HG02571 (cell line): ENCODE data around the gene IL1R2.
"Not testable (repeated sequence)": the region's sequence is repeated elsewhere in the genome, so short reads cannot be mapped to it uniquely, and the experiment has no call there.

Source experiments
- ATAC-seq: cut with Tn5 transposase; IDR thresholded peaks from one replicate; pipeline ENCODE4 v1.9.1; 2021; ENCODE audit warnings: mild to moderate bottlenecking, moderate library complexity; ENCODE audit not compliant: unreplicated experiment

The IL1R2 gene

DNA sequence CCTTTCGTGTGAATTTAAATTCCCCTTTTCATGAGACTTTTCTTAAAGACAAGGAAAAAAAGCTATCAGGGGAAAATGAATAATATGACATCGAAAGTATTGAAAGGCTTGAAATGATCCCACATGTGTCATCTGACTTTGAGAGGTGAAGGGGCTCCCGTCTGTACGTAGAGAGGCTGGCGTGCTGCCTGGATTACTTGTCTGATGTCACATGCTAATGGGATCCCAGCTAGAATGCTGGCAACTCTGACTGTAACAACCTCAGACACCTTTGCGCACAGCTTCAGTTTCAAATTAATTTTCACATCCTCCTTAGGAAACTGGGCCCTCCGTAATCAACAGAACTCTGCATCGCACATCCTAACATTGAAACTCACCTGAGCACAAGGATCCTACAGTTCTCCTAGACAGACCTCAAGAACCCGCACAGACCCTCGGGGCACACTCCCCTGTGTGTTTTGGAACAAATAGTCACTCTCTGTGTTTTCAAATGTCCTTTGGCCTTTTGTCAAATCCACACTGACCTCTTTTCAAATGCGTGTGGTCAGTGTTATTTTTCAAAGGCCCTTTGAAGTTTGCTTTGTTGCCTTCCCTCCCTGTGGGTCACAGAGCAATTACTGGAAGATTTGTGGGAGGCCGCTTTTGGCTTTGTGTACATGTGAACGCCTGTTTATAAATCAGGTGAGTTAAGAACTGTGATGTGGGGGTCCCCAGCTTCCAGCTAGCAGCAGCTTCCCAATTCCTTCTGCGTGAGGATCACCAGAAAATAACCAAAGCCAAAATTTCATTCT, 65.9 kb downstream of the IL1R2 start:
- no peak for ATAC-seq

DNA sequence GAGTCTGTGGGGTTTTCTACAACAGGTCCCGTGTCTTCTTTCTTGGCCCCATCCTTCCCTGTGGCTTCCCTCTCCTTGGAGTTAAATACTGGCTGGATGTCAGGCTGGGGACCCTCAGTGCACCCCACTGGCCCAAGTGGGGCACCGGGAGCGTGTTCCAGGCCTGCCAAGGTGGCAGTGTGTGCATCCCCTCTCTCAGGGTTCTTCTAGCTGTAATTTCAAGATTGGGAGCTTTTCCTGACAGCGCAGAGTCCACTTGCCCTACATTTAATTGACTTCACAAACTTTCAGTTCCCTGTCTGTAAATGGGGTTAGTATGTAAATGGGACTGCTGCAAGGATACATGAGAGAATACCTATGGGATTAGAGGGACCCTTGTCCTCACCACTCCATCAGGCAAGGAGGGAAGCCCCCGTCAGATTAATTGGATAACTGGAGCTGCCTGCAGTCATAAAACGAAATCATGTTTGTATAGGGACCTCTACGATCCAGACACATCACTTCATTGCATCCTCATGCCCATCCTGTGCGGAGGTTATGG, 66.6 kb downstream of the IL1R2 start:
- ATAC-seq = no peak

DNA sequence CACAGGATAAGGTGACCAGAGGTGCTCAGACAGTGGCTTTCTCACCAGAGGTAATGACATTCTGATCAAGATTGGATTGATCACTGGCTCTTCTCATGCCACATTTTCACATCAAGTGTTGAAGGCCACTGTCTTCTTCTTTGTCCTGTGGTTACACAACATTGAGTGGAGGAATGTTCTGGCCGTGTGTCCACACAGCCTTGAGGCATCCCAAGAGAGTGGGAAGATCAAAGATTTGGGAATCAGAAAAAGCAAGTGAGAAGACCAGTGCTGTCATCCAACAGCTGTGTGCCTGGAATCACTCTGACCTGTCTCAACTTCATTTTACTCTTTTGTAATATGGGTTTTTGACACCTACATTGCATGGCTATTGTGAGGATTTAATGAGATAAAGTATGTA, 67.4 kb downstream of the IL1R2 start:
- no peak for ATAC-seq

DNA sequence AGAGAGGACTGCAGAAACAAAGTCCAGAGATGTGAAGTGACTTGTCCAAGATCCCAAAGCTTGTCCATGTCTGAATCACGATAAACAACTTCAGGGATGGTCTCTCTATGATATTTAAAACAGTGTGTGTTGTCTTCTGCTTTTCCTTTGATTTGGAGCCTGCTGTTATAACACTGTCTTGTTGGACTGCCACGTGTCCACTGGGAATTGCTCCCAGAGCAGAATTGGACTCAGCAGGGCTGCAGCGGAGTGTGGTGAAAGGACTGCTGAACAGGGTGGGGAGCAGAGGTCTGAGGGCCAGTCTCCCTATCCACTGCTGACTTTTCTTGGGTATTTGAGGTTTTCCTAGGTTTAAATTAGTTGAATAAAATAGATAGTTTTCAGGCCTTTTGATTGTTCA, 68.3 kb downstream of the IL1R2 start:
- ATAC-seq = no peak

DNA sequence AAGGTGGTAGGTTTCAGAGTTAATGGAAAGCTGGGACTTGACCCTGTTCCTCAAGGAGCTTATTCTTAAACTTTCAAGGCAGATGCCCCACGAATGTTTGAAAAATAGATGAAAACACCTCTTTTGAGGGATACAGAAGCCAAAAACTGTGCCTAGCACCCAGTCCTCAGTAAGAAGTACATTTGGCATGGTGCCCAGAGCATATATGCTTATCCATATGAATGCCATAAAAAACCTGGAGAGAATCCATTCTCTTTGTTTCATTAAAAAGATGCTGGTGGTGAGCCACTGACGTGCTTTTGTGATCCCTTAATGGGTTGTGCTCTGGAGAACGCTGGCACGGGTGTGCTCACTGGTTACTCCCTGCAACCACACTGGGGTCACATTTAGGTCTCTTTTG, 69.0 kb downstream of the IL1R2 start:
- ATAC-seq = no peak

DNA sequence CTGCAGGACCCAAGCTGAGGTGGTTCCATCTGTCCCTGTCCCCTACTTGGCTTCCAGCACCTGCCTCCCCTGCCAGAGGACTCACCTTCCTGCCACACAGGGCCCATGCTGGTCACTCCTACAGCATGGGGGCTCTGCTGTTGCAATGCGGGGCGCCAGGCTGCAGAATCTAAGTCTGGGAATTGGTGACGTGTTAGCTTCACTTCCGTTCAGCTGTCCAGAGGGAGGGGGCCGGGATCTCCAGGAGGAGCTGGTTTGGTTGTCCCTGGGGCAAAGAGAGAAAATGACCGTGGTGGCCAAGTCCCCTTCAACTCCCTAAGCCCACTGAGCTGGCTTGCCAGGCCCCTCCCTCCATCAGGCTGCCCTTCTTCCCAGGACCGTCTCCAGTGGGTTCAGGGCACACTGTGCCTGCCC, 69.5 kb downstream of the IL1R2 start:
- no peak for ATAC-seq

DNA sequence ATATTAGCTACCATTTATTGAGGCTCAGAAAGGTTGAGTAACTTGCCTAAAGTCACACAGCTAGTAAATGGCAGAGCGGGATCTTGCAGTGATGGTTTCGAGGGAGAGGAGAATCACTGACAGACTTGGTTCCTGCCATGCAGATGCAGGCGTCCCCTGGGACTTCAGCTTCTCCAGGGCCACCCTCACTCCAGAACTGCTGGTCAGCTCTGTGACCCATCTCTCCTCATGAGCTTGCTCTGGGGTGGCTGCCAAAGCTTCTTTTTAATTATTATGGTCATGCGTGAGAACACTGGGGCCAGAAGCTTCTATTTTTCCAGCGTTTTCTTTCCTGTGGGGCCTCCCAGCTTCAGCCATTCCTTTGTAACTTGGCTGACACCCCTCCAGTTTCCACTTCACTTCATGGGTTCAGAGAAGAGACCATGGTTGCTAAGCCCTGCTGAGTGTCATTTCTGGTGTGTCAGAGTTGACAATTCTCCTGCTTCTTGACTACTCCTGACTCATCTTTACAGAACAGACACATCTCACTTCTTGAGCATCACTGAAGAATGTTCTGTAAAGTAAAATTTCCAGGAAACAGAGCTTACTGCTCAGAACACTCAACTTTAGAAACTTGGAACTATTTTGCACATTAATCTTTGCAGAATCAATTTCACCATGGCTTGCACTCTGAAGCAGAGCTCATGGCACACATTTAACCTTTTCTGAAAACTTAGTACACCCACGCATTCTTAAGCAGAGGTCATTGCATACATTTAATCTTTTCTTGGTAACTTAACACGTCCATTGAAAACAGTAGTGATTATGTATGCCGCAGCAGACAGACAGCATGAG, 70.4 kb downstream of the IL1R2 start:
- ATAC-seq = no peak

DNA sequence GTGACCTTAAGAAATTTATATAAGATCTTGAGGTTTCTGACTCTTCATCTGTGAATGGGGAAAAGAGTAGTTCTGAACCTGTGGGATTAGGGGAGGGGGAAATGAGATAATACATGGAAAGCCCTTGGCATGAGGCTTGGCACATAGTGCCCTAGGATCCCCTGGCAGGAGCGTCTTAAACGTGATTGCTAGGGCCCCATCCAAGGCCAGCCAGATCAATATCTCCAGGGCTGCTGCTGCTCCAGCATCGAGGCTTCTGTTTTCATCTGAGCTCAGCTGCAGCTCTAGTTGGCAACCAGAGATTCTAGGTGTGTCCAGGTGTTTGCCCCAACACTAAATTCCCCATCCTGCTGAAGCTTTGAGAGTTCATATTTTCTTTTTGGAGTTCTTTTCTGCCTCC, 71.0 kb downstream of the IL1R2 start:
- no peak for ATAC-seq

DNA sequence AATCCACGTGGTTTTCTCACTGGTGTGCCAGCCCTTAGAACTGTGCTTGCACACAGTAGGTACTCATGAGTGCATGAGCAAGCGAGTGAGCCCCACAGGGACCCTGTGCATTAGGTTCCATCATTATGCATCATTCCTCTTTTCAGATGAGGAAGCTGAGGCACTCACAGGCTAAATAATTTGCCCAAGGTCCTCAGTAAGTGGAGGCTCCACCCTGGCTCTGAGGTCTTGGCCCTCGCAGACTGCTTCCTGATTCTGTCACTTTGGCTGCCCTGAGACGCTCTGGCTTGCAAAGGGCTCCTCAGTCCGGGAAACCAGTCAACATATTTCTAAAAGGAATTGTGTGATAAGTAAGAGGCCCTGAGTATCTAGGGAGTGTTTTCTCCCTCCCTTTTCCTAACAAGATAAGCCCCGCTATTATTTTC, 71.7 kb downstream of the IL1R2 start:
- no peak for ATAC-seq

DNA sequence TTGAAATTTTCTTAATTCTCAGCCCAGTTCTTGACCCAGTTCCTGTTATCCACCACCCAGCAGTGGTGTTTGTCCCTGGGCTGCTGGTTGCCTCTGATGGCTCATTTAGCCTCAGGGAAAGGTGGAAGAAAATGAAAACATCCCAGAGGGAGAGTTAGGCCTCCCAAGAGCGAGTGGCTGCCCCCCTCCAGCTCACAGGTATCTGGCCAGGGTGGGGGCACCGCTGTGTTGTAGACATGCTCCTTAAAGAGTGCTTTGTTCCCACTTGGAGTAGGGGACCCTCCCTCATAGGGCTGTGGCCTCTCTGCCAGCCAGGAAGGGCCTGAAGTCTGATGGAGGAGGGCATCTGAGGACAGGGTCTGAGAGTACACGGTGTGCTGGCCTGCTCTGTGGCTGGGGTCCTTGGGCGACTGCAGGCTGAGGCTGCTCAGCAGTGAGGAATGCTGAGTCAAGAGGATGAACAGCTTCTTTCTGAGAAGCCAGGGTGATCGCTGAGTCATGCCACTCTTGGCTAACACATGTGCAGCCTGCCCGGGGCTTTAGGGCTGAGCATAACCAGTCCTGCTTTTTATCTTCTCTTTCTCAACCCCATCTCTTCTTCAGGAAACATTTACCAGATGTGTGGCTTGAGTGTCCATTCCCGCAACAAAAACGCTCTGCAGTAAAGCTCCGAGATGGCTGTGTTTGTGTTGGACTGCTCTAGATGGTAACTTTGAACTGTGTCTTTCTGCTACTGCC, 72.3 kb downstream of the IL1R2 start:
- ATAC-seq = no peak

DNA sequence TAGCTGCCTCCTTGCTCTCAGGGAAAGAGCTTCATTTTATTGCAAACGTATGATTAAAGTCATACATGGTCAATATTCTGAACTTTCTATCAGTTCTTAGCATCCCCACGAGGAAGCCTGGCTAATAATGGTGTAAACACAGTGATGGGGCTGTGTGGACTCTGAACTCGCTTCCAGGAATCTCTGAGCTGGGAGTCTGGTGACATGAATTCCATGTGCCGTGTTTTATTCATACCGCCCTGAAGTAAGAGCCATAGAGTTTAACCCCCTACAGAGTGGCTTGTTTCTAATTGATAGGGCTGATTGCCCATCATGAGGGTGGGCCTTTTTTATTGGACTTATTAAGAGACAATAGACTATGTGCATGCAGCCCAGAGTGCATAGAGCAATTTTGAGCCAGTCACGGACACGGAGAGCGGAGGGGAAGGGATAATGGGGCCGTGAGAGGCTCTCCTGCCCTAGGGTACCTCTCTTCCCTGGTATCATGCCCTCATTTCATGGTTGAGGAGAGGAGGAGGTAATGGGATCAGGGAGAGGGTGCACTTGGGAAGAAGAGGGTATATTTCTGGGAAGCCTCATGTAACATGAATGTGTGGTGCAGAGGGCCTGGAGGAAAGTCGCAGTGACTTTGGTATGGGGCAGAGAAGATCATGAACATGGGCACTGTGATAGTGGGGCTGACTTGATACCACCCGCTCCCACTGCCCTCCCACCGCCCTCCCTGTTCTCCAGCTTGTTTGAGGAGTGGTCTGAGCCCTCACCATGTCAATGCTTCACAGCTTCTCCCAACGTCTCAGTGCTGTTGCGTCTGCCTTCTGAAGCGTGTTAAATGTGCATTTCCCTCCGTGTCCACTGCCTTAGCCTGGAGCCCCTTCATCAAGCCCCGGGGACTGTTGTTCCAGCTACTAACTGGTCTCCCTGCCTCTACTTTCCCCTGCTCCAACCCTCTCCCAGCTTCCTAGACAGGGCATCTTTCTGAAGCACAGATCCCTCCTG, 73.2 kb downstream of the IL1R2 start:
- no peak for ATAC-seq

DNA sequence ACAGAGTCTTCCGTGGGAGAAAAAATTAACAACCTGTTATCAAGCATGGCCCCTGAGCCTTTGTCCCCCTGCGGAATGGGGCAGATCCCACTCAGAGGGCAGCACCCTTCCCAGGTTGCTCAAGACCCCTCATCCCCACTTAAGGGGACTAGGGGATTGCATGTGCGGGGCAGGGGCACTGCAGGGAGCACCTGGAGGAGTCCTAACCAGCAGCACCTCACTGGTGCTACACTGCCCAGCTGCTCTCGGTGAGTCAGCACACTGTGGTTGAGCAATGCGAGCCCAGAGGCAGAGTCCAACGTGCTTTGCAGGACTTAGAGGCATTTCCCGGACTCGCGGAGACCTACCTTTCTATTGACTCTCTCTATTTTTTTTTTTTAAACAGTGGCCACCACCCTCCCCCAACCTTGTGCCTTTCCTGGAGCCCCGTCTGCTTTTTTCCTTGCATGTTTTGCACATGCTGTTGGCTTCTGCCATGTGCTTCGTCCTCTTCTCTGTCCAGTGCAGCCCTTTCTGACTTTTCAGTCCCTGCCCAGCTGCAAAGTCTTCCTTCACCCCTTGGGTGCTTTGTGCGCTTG, 74.0 kb downstream of the IL1R2 start:
- ATAC-seq = no peak

DNA sequence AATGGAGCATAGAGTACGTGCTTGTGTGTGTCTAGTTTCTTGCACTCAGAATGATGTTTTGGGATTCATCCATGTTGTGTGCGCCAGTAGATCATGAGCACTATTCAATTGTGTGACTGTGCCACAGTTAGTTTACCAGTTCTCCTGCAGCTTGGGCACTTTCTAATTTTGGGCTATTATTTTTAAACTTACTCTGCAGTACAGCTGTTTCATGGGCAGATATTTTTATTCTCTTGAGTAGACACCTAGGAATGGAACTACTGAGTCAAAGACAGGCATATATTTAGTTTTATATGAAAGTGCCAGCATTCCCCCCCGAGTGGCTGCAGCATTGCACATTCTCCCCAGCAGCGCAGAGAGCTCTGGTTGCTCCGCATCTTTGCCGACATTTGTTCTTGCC, 74.8 kb downstream of the IL1R2 start:
- ATAC-seq = no peak

DNA sequence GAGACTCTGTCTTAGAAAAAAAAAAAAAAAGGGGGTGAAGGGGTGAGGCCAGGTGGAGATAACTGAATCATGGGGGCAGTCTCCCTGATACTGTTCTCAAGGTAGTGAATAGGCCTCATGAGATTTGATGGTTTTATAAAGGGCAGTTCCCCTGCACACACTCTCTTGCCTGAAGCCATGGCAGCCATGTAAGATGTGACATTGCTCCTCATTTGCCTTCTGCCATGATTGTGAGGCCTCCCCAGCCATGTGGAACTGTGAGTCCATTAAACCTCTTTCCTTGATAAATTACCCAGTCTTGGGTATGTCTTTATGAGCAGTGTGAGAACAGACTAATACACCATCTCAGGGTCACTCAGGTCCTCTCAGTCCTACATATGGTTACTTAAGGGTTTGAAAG, 76.4 kb downstream of the IL1R2 start:
- ATAC-seq = not testable (repeated sequence)

DNA sequence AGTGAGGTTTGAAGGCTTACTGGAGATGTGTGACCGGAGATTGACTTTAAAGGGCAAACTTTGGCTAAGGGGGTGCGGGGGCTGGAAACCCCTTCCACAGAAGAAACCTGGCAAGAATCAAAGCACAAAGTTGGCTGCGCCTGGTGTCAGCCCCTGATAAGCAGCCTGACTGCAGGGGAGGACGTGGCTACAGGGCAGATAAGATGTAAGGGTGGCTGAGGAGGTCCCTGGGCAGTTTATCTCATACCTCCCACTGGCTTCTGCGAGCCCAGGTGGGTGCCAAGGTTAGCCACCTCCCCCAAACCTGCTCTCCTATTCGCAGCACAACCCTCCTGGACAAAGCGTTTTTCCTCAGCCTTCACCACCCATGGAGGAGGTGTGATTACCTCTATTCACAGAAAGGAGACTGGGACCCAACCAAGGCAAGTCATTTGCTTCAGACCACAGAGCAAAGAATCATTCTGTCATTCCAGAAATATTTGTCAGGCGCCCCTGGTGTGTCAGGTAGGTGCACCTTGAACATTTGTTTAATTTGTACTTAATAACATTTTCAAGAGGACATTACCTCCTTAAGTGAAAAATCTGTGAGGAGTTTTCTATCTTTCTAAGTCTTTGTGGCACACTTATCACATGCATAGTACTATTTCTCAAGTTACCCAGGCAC, 77.7 kb downstream of the IL1R2 start:
- no peak for ATAC-seq

DNA sequence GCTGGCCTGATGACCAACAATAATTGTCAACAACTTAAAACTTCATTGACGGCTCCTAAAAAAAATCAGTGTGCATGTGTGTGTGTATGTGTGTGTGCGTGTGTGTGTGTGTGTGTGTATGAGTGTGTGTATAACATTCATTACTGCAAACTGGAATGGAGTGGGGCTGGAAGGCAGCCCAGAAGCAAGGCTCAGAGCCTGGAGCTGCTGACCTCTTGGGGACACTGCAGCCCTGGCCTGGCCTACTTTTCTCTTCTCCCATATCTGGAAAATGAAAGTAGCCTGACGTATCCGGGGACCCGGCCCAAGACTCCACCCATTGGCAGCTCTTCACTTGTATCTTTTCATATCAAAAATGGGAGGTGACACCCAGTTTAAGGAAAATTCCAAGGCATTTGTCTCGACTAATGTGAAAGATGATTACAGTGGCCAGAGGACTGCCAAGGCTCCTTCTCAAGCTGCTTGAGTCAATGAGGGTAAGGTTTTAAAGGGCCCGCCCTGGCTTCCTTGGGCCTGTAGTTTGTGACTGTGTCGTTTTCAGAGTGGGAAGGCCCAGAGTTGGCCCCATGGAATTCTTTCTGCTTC, 78.4 kb downstream of the IL1R2 start:
- no peak for ATAC-seq

DNA sequence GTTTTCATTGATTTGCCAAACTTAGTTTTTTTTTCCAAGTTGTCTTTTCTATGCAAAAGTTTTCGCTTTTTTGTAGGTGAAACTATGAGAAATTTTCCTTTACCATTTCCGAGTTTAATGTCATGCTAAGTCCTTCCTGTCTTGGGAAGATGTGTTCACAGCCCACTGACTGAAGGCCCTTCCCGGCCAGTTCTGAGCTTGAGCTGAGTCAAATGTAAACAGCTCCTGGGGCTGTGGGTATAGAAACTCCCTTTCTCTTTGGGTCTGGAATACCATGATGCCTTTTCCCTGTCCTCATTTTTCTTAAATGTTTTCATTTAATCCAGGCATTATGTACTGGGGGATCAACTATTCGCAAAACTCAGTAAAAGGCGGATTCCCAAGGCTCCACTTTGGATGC, 81.0 kb downstream of the IL1R2 start:
- no peak for ATAC-seq

DNA sequence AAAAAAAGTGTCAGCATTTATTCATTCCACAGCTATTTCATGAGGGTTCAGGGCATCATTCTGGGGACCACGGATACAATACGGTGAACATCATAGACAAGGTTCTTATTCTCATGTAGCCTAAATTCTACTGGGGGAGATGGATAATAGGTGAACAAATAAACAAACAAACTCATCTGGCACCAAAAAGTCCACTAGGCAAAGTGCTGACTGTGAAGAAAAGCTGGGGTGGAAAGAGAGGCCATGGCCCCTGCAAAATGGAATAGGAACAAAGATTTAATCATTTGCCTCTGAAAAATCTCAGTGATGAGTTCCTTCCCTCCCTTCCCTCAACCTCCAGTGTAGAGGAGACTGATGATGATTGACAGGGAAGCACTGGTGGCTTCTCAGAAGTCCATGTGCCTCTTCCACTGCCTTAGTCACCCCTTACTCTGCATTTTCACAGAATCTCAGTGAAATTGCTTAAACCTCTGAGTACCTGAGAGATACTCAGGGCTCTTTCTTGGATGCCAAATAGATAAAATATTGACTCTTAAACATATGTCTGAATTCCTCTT, 81.5 kb downstream of the IL1R2 start:
- no peak for ATAC-seq
